ENCODE data around the gene GPBP1L1. TPM values are rescaled to one million over a fixed set of nuclear protein-coding genes. Genes with fewer than 3 reads are reported as not detected.

GPBP1L1 gene
- total and polyA plus RNA-seq, 9 of the 15 experiments (the other 6 are each of a cell fraction or from before 2014, with no cell fraction given), result 86.0 to 216 (median 138) TPM

- peak; percentile 82; the same call in 1 of the 2 replicates for TF ChIP-seq ZNF395 (CRISPR knock-in tag; IDR thresholded peaks at IDR 0.05)
- no peak for TF ChIP-seq ZNF316 (IDR thresholded peaks at IDR 0.05)
- 0 out of 2 replicates have a peak, but pooled peaks have one; percentile 59 for TF ChIP-seq TCFL5 (CRISPR knock-in tag; conservative IDR thresholded peaks at IDR 0.05)
- TF ChIP-seq SMARCC2 (IDR thresholded peaks at IDR 0.05; ENCODE audit: low read depth), result no peak
- peak; percentile 69 for TF ChIP-seq JUND (IDR thresholded peaks at IDR 0.05; ENCODE audit: borderline replicate concordance, low read depth, low read length)
- TF ChIP-seq JUND (tag; IDR thresholded peaks at IDR 0.05; ENCODE audit: borderline replicate concordance, low read depth, low read length), result peak; percentile 35; the same call in 1 of the 3 replicates
- no peak for TF ChIP-seq FOXJ3 (CRISPR knock-in tag; IDR thresholded peaks at IDR 0.05)
- peak; percentile 68 for TF ChIP-seq POLR2G (IDR thresholded peaks at IDR 0.05; ENCODE audit: low read depth, low read length)
- TF ChIP-seq EP400 (IDR thresholded peaks at IDR 0.05), result peak; percentile 89
- TF ChIP-seq ZNF398 (CRISPR knock-in tag; IDR thresholded peaks at IDR 0.05), result no peak
- peak; percentile 60 for TF ChIP-seq CXXC5 (CRISPR knock-in tag; IDR thresholded peaks at IDR 0.05)
- no peak for TF ChIP-seq PPARD (CRISPR knock-in tag; IDR thresholded peaks at IDR 0.05)
- peak; percentile 63; the same call in 1 of the 2 replicates for TF ChIP-seq HMGXB4 (CRISPR knock-in tag; IDR thresholded peaks at IDR 0.05)
- TF ChIP-seq ZNF239 (CRISPR knock-in tag; IDR thresholded peaks at IDR 0.05), result no peak; the same call in 1 of the 2 replicates
- TF ChIP-seq ARID4B (CRISPR knock-in tag; IDR thresholded peaks at IDR 0.05), result peak; percentile 65; the same call in 1 of the 2 replicates
Measured at GRCh38 chr1:45687754-45688740, 1.7 kb upstream of the GPBP1L1 start, which contains the start of gene TMEM69 (continued).

Data from K562 (cell line).